Mucosa of rectum (tissue), 2 donors: ENCODE results near the gene MLPH.

Experiments
- H3K27ac ChIP-seq, 2 donors: one replicate each; pipeline ENCODE4 v1.7.0; 2013; ENCODE audit warnings: inconsistent platforms in 2 of 2, low read depth in 2 of 2, low read length in 2 of 2
- H3K27me3 ChIP-seq, 2 donors: one replicate each; pipeline ENCODE4 v1.7.0; 2013; ENCODE audit warnings: low read length in 2 of 2; ENCODE audit not compliant: control insufficient read depth in 2 of 2, insufficient read depth in 2 of 2
- H3K36me3 ChIP-seq, 2 donors: one replicate each; pipeline ENCODE4 v1.7.0; 2013; ENCODE audit warnings: low read length in 2 of 2; ENCODE audit not compliant: control insufficient read depth in 2 of 2, insufficient read depth in 2 of 2
- H3K4me1 ChIP-seq, 2 donors: one replicate each; pipeline ENCODE4 v1.7.0; 2013; ENCODE audit warnings: low read length in 2 of 2, mild to moderate bottlenecking in 1 of 2; ENCODE audit not compliant: control insufficient read depth in 2 of 2, insufficient read depth in 2 of 2
- H3K4me3 ChIP-seq, 2 donors: one replicate each; pipeline ENCODE4 v1.7.0; 2013; ENCODE audit warnings: low read length in 2 of 2
- H3K9ac ChIP-seq, 2 donors: one replicate each; pipeline ENCODE4 v1.7.0; 2013; ENCODE audit warnings: low read length in 2 of 2, low read depth in 1 of 2, mild to moderate bottlenecking in 1 of 2
- H3K9me3 ChIP-seq, 2 donors: one replicate each; pipeline ENCODE4 v1.7.0; 2013; ENCODE audit warnings: low read length in 2 of 2; ENCODE audit not compliant: control insufficient read depth in 2 of 2
- donor health status: healthy.
- donor health status: Normal muscosa, but diverticular disease.

Gene MLPH

DNA sequence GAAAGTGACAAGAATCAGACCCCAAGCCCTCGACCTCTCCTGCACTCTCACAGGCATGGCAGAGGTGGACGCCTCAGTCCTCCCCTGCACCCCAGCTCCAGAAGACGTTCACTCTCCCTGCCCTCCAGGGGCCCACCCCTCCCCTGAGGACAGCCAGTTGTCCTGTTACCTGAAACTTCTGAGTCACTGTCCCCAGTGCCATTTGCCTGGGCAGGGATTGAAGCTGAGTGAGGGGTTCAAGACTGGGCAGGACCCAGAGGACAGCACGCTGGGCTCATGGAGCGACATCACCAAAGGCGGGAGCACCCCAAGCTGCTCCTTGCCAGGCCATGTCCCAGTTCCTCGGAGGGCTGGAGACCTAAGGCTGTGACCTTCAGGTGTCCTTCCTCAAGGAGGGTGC is 38.9 kb upstream of the MLPH start:
- H3K27me3 ChIP-seq, result no peaks in the 10 kb centered on the region
- H3K27ac ChIP-seq, result no peak overlapping the region
- peaks cover 0 to 2% of the 10 kb centered on the region in 2 donors for H3K9me3 ChIP-seq
- H3K36me3 ChIP-seq, result no peaks in the 10 kb centered on the region
- no peak overlapping the region for H3K9ac ChIP-seq
- H3K4me3 ChIP-seq, result no peak overlapping the region
- peaks cover 0 to 4% of the 10 kb centered on the region in 2 donors for H3K4me1 ChIP-seq

DNA sequence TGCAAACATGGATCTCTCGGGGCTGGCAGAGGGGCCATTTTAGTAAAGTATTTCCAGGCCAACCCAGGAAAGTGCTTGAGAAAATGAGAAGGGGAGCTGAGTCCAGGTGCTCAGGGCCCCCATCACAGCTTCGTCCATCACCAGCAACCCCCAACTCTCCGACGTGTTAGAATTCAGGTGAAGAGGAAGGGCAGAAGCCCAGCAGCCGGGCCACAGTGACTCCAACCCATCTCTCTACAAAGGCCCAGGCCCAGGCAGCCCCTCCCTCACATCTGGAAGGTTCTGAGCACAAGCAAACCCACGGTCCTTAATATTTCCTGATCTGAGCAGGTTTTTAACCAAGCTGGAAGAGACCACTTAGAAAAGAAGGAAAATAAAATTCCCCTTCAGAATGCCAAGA is 38.4 kb upstream of the MLPH start:
- Histone ChIP-seq H3K9ac (no peak overlapping the region), H3K9me3 (peaks cover 0 to 2% of the 10 kb centered on the region in 2 donors), H3K36me3 (no peaks in the 10 kb centered on the region), H3K27ac (no peak overlapping the region), H3K4me3 (no peak overlapping the region), H3K4me1 (peaks cover 0 to 4% of the 10 kb centered on the region in 2 donors), H3K27me3 (no peaks in the 10 kb centered on the region)

DNA sequence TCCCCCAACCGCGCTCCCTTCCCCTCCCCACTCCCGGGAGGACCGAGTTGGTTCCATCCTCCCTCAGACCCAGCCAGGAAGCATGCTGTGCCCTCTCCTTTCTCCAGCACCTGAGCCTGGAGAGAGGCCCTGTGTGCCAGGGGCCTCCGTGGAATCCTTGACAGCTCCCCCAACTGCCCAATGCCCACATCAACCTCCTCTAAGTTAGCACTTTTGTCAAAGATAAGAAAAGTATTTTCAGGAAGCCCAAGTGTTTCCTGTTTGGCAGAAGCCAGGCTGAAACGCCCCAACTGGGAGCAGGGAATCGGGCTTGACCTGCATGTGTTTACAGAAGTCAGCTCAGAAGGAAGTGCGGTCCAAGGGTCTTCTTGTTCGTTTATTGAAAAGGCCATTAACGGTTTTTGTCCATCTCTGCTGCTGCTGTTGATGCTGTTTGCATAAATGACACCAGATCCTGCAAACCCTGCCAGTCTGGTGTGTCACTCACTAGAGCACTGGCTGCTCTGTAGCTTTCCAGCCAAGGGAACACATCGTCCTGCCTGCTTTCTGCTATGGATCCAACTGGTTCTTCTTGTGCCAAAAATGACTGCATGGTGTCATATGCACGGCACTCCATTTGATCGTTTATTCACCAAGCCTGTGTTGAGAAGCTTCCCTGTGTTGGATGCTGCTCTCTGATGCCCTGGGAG is 37.7 kb upstream of the MLPH start:
- H3K36me3 ChIP-seq, result no peaks in the 10 kb centered on the region
- peak overlapping the region in 1 of 2 donors; percentile 57 for H3K27ac ChIP-seq
- H3K9ac ChIP-seq, result no peak overlapping the region
- peaks cover 0 to 4% of the 10 kb centered on the region in 2 donors for H3K4me1 ChIP-seq
- no peak overlapping the region for H3K4me3 ChIP-seq
- H3K9me3 ChIP-seq, result peaks cover 0 to 2% of the 10 kb centered on the region in 2 donors
- H3K27me3 ChIP-seq, result no peaks in the 10 kb centered on the region

DNA sequence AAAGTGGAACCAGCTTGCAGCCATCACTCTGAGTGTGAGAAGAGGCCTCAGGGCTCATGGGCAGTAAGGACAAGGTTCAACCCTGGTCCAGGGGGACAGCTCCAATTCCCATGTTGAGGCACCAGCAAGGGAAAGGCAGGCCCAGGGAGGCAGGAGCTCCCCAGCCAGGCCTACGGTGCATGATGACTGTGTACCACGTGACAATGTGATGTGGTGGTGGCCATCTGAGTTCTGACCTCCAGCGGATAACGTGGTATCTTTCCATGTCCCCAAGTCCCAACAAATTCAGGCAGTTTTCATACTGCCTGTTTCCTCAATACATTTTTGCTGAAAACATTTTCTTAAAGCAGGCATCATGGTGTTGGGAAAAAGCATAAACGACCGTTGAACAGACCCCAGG is 36.9 kb upstream of the MLPH start:
- peaks cover 0 to 2% of the 10 kb centered on the region in 2 donors for H3K9me3 ChIP-seq
- peak overlapping the region in 1 of 2 donors; percentile 57 for H3K27ac ChIP-seq
- H3K36me3 ChIP-seq, result no peaks in the 10 kb centered on the region
- H3K9ac ChIP-seq, result no peak overlapping the region
- no peaks in the 10 kb centered on the region for H3K27me3 ChIP-seq
- H3K4me3 ChIP-seq, result no peak overlapping the region
- peaks cover 0 to 4% of the 10 kb centered on the region in 2 donors for H3K4me1 ChIP-seq

DNA sequence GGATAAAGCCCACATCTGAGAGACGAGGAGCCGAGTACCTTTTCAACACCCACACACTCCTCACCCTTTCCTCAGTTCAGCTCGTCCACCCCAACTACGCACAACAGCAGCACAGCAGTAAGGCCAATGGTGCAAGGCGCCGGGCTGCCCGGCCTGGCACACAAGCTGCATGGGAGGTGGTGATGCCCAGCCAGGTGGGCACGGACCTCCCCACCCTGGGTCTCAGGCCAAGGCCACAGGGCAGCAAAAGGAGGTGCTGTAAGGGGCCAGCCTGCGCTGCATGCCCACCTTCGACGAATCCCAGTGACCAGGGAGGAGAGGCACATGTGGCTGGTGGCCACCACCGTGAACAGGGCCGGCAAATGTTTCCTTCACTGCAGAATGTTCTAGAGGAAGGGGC is 36.5 kb upstream of the MLPH start:
- H3K4me3 ChIP-seq, result no peak overlapping the region
- H3K4me1 ChIP-seq, result peaks cover 0 to 4% of the 10 kb centered on the region in 2 donors
- no peaks in the 10 kb centered on the region for H3K27me3 ChIP-seq
- H3K27ac ChIP-seq, result no peak overlapping the region
- H3K36me3 ChIP-seq, result no peaks in the 10 kb centered on the region
- H3K9ac ChIP-seq, result no peak overlapping the region
- H3K9me3 ChIP-seq, result peaks cover 0 to 2% of the 10 kb centered on the region in 2 donors

DNA sequence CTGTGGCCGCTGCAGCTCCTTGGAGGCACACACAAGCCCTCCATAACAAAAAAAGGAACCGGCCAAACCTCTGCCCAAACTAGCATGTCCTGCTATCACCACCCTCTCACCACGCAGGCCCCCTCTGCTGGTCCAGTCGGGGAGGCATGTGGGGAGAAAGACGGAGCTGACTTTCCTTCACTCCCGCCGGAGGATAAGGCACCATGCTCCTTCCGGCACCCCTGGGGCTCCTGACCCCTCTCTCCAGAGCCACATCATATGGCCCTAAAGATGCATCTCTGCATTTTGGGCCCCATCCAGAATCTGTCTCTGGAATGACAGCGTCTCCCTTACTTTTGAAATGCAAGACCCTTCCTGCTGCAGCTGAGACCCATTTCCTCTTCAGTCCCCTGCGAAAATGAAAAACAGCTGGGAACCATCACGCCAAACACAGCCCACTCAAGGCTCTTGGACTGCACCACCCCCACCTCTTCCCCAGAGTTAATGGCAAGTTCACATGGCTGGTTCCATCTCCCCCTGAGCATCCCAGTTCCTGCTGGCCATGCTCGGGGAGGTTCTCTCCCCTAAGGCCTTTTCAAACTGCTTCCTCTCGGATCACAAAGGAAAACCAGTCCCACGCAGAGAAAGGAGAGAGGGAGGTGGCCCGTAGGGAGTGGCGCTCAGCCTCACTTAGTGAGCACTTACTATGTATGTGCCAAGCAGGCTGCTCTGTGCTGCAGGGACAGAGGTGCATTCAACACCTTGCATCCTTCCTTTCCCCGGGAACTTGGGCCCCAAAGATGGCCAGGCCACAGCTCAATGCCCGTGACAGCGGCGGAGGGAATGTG is 35.2 kb upstream of the MLPH start:
- Histone ChIP-seq H3K27me3 (no peaks in the 10 kb centered on the region), H3K4me1 (peaks cover 0 to 4% of the 10 kb centered on the region in 2 donors), H3K27ac (peak overlapping the region in 1 of 2 donors; percentile 5), H3K36me3 (no peaks in the 10 kb centered on the region), H3K9ac (no peak overlapping the region), H3K4me3 (no peak overlapping the region), H3K9me3 (peaks cover 0 to 2% of the 10 kb centered on the region in 2 donors)

DNA sequence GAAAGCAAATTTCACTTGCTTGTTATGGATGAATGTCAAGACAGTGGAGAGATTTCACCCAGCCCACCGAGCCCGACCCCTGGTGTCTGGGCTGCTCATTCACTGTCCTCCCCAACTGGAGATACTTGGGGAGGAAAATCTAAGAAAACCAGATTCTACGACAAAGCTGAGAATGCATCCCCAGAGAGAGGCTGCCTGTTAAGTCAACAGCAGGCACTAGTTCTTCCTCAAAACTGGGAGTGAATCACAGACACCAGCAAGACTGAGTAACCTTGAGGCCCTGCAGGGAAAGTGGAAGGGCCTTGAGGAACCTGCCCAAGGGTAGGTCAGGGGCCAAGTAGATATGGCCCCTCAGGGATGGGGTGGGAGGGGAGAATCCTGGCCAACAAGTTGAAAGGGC is 34.2 kb upstream of the MLPH start:
- no peak overlapping the region for H3K27ac ChIP-seq
- H3K9ac ChIP-seq, result no peak overlapping the region
- no peaks in the 10 kb centered on the region for H3K27me3 ChIP-seq
- H3K4me3 ChIP-seq, result no peak overlapping the region
- no peaks in the 10 kb centered on the region for H3K36me3 ChIP-seq
- H3K9me3 ChIP-seq, result peaks cover 0 to 2% of the 10 kb centered on the region in 2 donors
- peaks cover 0 to 4% of the 10 kb centered on the region in 2 donors for H3K4me1 ChIP-seq

DNA sequence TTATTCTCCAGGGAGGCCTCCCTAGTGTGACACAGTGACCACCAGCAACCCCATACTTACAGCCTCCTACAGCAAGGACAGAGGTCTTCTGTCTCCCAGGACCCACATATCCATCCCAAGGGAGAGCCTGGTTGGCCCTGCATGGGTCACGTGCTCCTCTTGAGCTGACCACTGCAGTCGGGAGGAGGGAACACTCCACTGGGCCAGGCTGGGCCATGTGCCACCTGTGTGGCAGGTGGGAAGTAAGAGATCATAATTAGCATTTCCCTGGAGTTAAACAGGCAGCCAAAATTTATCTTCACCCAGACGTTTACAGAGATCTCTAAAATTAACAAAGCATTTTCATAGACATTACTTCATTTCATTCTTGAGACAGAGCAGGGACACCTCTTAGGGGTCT is 33.4 kb upstream of the MLPH start:
- Histone ChIP-seq H3K27me3 (no peaks in the 10 kb centered on the region), H3K4me1 (peaks cover 0 to 4% of the 10 kb centered on the region in 2 donors), H3K27ac (no peak overlapping the region), H3K9me3 (peaks cover 0 to 2% of the 10 kb centered on the region in 2 donors), H3K9ac (no peak overlapping the region), H3K36me3 (no peaks in the 10 kb centered on the region), H3K4me3 (no peak overlapping the region)

DNA sequence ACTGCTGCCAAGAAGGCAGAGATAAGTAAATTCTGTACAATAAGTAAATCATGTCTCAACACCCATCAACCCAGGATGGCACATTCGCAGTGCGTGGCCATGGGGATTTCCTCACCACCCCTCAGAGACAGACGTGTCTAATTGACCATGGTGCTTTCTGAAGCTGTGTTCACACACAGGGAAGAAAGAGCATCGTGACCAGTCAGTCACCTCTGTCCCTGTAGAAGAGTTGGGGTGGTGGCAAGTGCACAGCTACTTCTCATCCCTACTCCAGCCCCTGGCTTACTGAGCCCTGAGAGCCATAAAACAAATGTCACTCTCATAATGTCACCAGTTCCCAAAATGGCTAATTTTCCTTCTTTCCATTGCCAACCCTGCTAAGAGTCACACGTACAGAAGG is 31.3 kb upstream of the MLPH start:
- Histone ChIP-seq H3K9ac (no peak overlapping the region), H3K4me1 (no peaks in the 10 kb centered on the region), H3K27me3 (no peaks in the 10 kb centered on the region), H3K4me3 (no peak overlapping the region), H3K27ac (peak overlapping the region in 1 of 2 donors; percentile 14), H3K9me3 (no peaks in the 10 kb centered on the region), H3K36me3 (no peaks in the 10 kb centered on the region)

DNA sequence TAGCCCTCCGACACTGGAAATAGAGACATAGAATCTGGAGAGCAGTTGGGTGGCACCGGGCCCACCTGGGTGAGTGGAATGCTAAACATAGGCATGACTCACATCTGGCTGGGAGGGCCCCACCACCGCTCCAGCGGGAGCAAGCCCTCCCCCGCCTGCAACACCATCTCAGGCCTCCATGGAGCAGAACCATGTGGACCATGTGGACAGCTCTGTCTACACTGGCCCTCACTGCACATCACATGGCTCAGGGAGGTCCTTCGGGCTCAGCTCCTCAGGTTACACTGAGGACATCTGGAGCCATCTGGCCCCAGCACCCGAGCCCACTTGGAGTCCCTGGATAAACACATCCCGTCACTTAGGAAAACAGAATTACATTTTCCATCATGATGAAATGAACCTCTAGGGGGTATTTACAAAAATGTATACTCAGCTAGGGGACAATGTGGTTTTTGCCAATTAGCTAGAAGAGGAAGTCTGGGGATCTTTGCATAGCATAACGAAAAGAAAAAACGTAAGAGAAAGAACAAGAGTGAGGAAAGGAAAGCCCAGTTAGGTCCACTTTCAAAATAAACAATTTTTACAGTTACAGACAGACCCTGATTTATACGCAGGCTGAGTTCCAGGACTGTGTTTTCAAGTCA is 30.7 kb upstream of the MLPH start:
- Histone ChIP-seq H3K9ac (no peak overlapping the region), H3K36me3 (no peaks in the 10 kb centered on the region)

More for the DNA sequence above, 30.7 kb upstream of the MLPH start:
- Histone ChIP-seq H3K4me1 (no peaks in the 10 kb centered on the region), H3K4me3 (no peak overlapping the region), H3K27me3 (no peaks in the 10 kb centered on the region), H3K9me3 (no peaks in the 10 kb centered on the region), H3K27ac (peak overlapping the region in 1 of 2 donors; percentile 14)
